T-helper 17 cell (primary cell): Measurements from ENCODE around the gene PARL. TPM values are rescaled to one million over a fixed set of nuclear protein-coding genes. Genes with fewer than 3 reads are reported as not detected.
A peak's percentile ranks its signal among the peaks of the same experiment; 100 is the strongest.
"Not testable (repeated sequence)": the region's sequence is repeated elsewhere in the genome, so short reads cannot be mapped to it uniquely, and the experiment has no call there.

ENCODE experiments used
- ATAC-seq: fragments of 150-1000 bp; cut with Tn5 transposase; 2 replicates; pipeline ENCODE4 v1.10.0; 2021; ENCODE audit warnings: mild to moderate bottlenecking, moderate library complexity
- DNase-seq, 3 donors: peaks; one replicate each; pipeline versions ENCODE4 v3.0.0 to v3.0.0-alpha.2; 2020 to 2021
- H3K9me3 ChIP-seq: one replicate; pipeline ENCODE4 v1.7.0; 2013; ENCODE audit warnings: low read length, mild to moderate bottlenecking; ENCODE audit not compliant: control insufficient read depth, poor library complexity, severe bottlenecking
- H3K27ac Mint-ChIP-seq: one replicate; pipeline ENCODE4 v1.8.0; 2022; ENCODE audit warnings: mild to moderate bottlenecking, moderate library complexity, mixed read lengths
- H3K27me3 Mint-ChIP-seq: one replicate; pipeline ENCODE4 v1.8.0; 2022; ENCODE audit warnings: mixed read lengths
- H3K36me3 Mint-ChIP-seq: one replicate; pipeline ENCODE4 v1.8.0; 2022; ENCODE audit warnings: low read depth, mixed read lengths
- H3K4me1 Mint-ChIP-seq: one replicate; pipeline ENCODE4 v1.8.0; 2022; ENCODE audit warnings: mild to moderate bottlenecking, mixed read lengths
- H3K4me3 Mint-ChIP-seq: one replicate; pipeline ENCODE4 v1.8.0; 2022; ENCODE audit warnings: mild to moderate bottlenecking, moderate library complexity, mixed read lengths
- total RNA-seq, 4 donors: library from RNA in 2 of 4; stranded (reverse) in 2 of 4; gene quantifications; one replicate each; pipeline ENCODE4 v1.2.3 and lab custom pipeline; 2022 to 2026

Gene PARL
- total RNA-seq, 2 donors from 2014 or later = 36.6 to 38.3 TPM

- H3K9me3 ChIP-seq = no peaks in the 10 kb centered on the region
- no peak overlapping the region for H3K27ac Mint-ChIP-seq
- H3K36me3 Mint-ChIP-seq = no peaks in the 10 kb centered on the region
- H3K4me1 Mint-ChIP-seq = no peaks in the 10 kb centered on the region
- H3K27me3 Mint-ChIP-seq = peaks cover 44% of the 10 kb centered on the region
- DNase-seq (no peak), ATAC-seq (no peak)
- no peak overlapping the region for H3K4me3 Mint-ChIP-seq
Observed at GRCh38 chr3:183895774-183896173, 11.1 kb upstream of the PARL start.

DNA sequence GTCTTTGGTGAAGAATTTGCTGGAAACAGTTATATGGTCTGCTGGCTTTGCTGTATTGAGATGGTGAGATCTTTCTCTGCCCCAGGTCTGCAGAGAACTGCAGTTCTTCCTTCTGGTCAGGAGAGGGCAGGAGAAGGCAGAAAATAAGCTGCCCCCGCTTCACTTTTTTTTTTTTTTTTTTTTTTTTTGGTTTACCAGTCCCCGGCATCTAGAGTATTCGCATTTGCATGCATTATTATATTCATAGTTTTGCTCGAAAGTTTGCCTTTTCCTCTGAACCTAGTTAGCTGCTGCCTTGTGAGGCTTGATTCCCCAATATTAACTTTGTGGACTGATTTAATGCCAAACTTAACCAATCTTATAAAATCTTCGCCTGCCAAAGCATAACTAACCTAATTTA, 10.6 kb upstream of the PARL start:
- Mint-ChIP-seq H3K27me3 (peaks cover 39% of the 10 kb centered on the region), H3K27ac (no peak overlapping the region), H3K4me1 (no peaks in the 10 kb centered on the region), H3K4me3 (no peak overlapping the region), H3K36me3 (no peaks in the 10 kb centered on the region)
- ATAC-seq (peak; percentile 93), DNase-seq (peak in 1 of 3 donors; percentile 15)
- H3K9me3 ChIP-seq = no peaks in the 10 kb centered on the region

- Mint-ChIP-seq H3K36me3 (no peaks in the 10 kb centered on the region), H3K27ac (no peak overlapping the region), H3K27me3 (peaks cover 28% of the 10 kb centered on the region), H3K4me1 (no peaks in the 10 kb centered on the region), H3K4me3 (no peak overlapping the region)
- no peak for ATAC-seq
- no peaks in the 10 kb centered on the region for H3K9me3 ChIP-seq
- DNase-seq = no peak
Observed at GRCh38 chr3:183892610-183893214, 8.0 kb upstream of the PARL start.

- H3K36me3 Mint-ChIP-seq = peaks cover 2% of the 10 kb centered on the region
- peak overlapping the region; percentile 85 for H3K4me3 Mint-ChIP-seq
- no peaks in the 10 kb centered on the region for H3K9me3 ChIP-seq
- no peak for ATAC-seq
- H3K27me3 Mint-ChIP-seq = peaks cover 5% of the 10 kb centered on the region
- H3K27ac Mint-ChIP-seq = no peak overlapping the region
- peaks cover 25% of the 10 kb centered on the region for H3K4me1 Mint-ChIP-seq
- no peak for DNase-seq
Observed at GRCh38 chr3:183885766-183886165, 1.1 kb upstream of the PARL start.

DNA sequence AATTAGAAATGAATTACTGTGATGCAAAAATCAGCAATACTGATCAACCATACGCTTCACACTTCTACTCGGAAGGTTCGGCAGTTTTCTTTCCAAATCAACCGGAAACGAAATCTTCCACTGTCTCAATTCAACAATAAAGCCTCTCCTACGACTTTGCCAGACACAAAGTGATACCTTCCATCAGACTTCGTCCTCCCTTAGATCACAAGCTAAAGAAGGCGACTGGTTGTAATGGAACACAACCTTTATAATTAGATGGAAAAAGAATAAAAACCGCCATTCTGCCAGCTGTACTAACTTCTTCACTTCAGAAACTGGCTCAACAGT, 618 bp downstream of the PARL start:
- no peaks in the 10 kb centered on the region for H3K9me3 ChIP-seq
- H3K36me3 Mint-ChIP-seq = peaks cover 2% of the 10 kb centered on the region
- ATAC-seq (no peak), DNase-seq (no peak)
- H3K4me3 Mint-ChIP-seq = peak overlapping the region; percentile 95
- H3K27me3 Mint-ChIP-seq = peaks cover 5% of the 10 kb centered on the region
- H3K4me1 Mint-ChIP-seq = peaks cover 28% of the 10 kb centered on the region
- H3K27ac Mint-ChIP-seq = peak overlapping the region; percentile 94

DNA sequence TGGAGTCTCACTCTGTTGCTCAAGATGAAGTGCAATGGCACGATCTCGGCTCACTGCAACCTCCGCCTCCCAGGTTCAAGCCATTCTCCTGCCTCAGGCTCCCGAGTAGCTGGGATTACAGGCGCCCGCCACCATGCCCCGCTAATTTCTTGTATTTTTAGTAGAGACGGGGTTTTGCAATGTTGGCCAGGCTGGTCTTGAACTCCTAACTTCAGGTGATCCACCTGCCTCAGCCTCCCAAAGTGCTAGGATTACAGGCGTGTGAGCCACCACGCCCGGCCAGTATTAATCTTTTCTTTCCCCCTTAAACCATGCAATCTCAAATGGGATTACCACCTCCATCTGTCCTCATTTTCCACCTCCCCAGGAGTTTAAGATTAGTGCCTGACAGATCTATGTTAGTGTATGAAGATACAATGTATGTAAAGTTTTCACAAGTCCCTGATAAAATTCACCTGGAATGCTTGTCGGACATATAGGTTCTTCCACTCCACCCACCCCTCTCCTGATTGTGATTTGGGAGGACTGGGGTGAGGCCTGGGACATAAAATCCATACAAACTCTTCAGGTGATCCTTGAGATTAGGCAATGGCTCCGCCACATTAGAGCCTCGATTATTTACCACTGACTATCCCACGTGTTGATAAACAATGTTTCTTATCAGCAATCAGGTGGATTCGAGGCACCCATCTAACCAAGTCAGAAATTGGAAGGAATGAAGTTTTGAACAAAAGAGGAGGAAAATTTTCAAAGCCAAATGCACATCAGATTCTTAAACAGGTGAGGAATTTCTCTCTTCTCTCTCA, 1.2 kb downstream of the PARL start:
- Mint-ChIP-seq H3K27ac (peak overlapping the region; percentile 94), H3K36me3 (peaks cover 2% of the 10 kb centered on the region), H3K27me3 (peaks cover 5% of the 10 kb centered on the region), H3K4me1 (peaks cover 31% of the 10 kb centered on the region), H3K4me3 (peak overlapping the region; percentile 95)
- ATAC-seq (no peak), DNase-seq (no peak)
- H3K9me3 ChIP-seq = no peaks in the 10 kb centered on the region

- DNase-seq (no peak), ATAC-seq (no peak)
- H3K27me3 Mint-ChIP-seq = no peaks in the 10 kb centered on the region
- no peak overlapping the region for H3K4me3 Mint-ChIP-seq
- no peak overlapping the region for H3K27ac Mint-ChIP-seq
- H3K4me1 Mint-ChIP-seq = peaks cover 33% of the 10 kb centered on the region
- H3K9me3 ChIP-seq = no peaks in the 10 kb centered on the region
- H3K36me3 Mint-ChIP-seq = peaks cover 4% of the 10 kb centered on the region
Observed at GRCh38 chr3:183880121-183880520, 4.6 kb downstream of the PARL start.

GRCh38 chr3:183879243-183879642, 5.4 kb downstream of the PARL start:
- H3K4me3 Mint-ChIP-seq = no peak overlapping the region
- ATAC-seq (no peak), DNase-seq (no peak)
- peaks cover 2% of the 10 kb centered on the region for H3K36me3 Mint-ChIP-seq
- H3K4me1 Mint-ChIP-seq = peaks cover 27% of the 10 kb centered on the region
- peak overlapping the region; percentile 32 for H3K27ac Mint-ChIP-seq
- H3K9me3 ChIP-seq = no peaks in the 10 kb centered on the region
- H3K27me3 Mint-ChIP-seq = no peaks in the 10 kb centered on the region

GRCh38 chr3:183878071-183878470, 6.6 kb downstream of the PARL start:
- no peak for ATAC-seq

GRCh38 chr3:183877227-183877626, 7.5 kb downstream of the PARL start:
- not testable (repeated sequence) for DNase-seq, H3K27me3 Mint-ChIP-seq, H3K36me3 Mint-ChIP-seq, H3K27ac Mint-ChIP-seq, H3K4me3 Mint-ChIP-seq, ATAC-seq, H3K9me3 ChIP-seq
- peaks cover 22% of the 10 kb centered on the region for H3K4me1 Mint-ChIP-seq

More at GRCh38 chr3:183878071-183878470, 6.6 kb downstream of the PARL start:
- no peaks in the 10 kb centered on the region for H3K27me3 Mint-ChIP-seq
- peaks cover 2% of the 10 kb centered on the region for H3K36me3 Mint-ChIP-seq
- H3K4me3 Mint-ChIP-seq = no peak overlapping the region
- H3K4me1 Mint-ChIP-seq = peaks cover 20% of the 10 kb centered on the region
- no peak for DNase-seq
- H3K9me3 ChIP-seq = no peaks in the 10 kb centered on the region
- H3K27ac Mint-ChIP-seq = no peak overlapping the region

- Mint-ChIP-seq H3K4me1 (peaks cover 32% of the 10 kb centered on the region), H3K36me3 (peaks cover 2% of the 10 kb centered on the region), H3K27ac (no peak overlapping the region), H3K27me3 (no peaks in the 10 kb centered on the region), H3K4me3 (no peak overlapping the region)
- ATAC-seq (no peak), DNase-seq (no peak)
- H3K9me3 ChIP-seq = no peaks in the 10 kb centered on the region
Observed at GRCh38 chr3:183875411-183875810, 9.3 kb downstream of the PARL start.

DNA sequence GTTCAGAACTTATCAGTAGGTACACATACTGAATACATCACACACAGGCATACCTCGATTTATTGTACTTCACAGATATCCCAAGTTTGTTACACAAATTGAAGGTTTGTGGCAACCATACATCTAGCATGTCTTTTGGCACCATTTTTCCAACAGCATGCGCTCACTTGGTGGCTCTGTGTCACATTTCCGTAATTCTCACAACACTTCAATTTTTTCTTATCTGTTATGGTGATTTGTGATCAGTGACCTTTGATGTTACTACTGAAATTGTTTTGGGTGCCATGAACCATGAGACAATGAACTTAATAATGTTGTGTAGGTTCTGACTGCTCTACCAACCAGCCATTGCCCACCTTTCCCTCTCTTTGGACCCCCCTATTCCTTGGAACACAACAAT, 10.8 kb downstream of the PARL start:
- H3K36me3 Mint-ChIP-seq = peaks cover 2% of the 10 kb centered on the region
- no peak overlapping the region for H3K4me3 Mint-ChIP-seq
- no peaks in the 10 kb centered on the region for H3K27me3 Mint-ChIP-seq
- peaks cover 30% of the 10 kb centered on the region for H3K4me1 Mint-ChIP-seq
- DNase-seq (no peak), ATAC-seq (no peak)
- H3K9me3 ChIP-seq = no peaks in the 10 kb centered on the region
- H3K27ac Mint-ChIP-seq = no peak overlapping the region

- H3K4me3 Mint-ChIP-seq = no peak overlapping the region
- ATAC-seq (no peak), DNase-seq (no peak)
- no peaks in the 10 kb centered on the region for H3K27me3 Mint-ChIP-seq
- no peak overlapping the region for H3K27ac Mint-ChIP-seq
- peaks cover 26% of the 10 kb centered on the region for H3K4me1 Mint-ChIP-seq
- H3K9me3 ChIP-seq = no peaks in the 10 kb centered on the region
- H3K36me3 Mint-ChIP-seq = no peaks in the 10 kb centered on the region
Observed at GRCh38 chr3:183871541-183871940, 13.1 kb downstream of the PARL start.

DNA sequence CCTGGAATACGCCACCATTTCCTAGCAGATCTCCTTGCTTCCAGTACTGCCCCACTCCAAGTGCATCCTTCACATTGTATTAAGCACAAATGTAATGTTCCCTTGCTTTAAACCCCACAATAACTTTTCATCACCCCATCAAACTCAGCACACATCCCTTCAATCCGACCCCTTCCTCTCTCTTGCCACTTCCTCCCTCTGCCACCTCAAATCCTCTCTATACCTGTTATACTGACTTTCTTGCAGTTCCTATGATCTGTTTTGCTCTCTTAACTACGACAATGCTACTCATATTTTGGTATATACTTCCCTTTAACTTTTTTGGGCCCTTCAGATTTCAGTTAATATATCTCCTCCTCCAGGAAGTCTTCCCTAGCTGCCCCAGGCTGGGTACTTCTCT, 14.1 kb downstream of the PARL start:
- H3K36me3 Mint-ChIP-seq = no peaks in the 10 kb centered on the region
- peaks cover 28% of the 10 kb centered on the region for H3K4me1 Mint-ChIP-seq
- H3K27ac Mint-ChIP-seq = peak overlapping the region; percentile 70
- DNase-seq (no peak), ATAC-seq (no peak)
- no peaks in the 10 kb centered on the region for H3K9me3 ChIP-seq
- no peaks in the 10 kb centered on the region for H3K27me3 Mint-ChIP-seq
- peak overlapping the region; percentile 13 for H3K4me3 Mint-ChIP-seq
